Lung (tissue), 12 donors: ENCODE results near the gene FOXP1. TPM values are rescaled to one million over a fixed set of nuclear protein-coding genes. Genes with fewer than 3 reads are reported as not detected.

Experiments used
- ATAC-seq: fragments of 200-7000 bp; cut with Tn5 transposase; one replicate; pipeline ENCODE4 v1.9.1; 2020; ENCODE audit warnings: moderate number of reproducible peaks; ENCODE audit not compliant: insufficient read depth, low FRiP score
- DNase-seq, 3 donors: peaks; one replicate each; pipeline ENCODE4 v3.0.0-alpha.2; 2013 to 2017
- H3K27ac ChIP-seq, 2 donors: one replicate each; pipeline ENCODE4 v1.5.1; 2013; ENCODE audit warnings: mild to moderate bottlenecking in 2 of 2, moderate library complexity in 2 of 2, control low read depth in 1 of 2, inconsistent platforms in 1 of 2, low read depth in 1 of 2, low read length in 1 of 2
- H3K27me3 ChIP-seq, 3 donors: one replicate each; pipeline ENCODE4 v1.5.1; 2013; ENCODE audit warnings: low read length in 2 of 3; ENCODE audit not compliant: control insufficient read depth in 3 of 3, insufficient read depth in 3 of 3
- H3K36me3 ChIP-seq, 4 donors: one replicate each; pipeline ENCODE4 v1.5.1; 2013; ENCODE audit warnings: low read length in 4 of 4, mild to moderate bottlenecking in 1 of 4, moderate library complexity in 1 of 4; ENCODE audit not compliant: control insufficient read depth in 4 of 4, insufficient read depth in 4 of 4
- H3K4me1 ChIP-seq, 5 donors: one replicate each; pipeline ENCODE4 v1.5.1; 2013; ENCODE audit warnings: low read length in 5 of 5, mild to moderate bottlenecking in 2 of 5, moderate library complexity in 1 of 5; ENCODE audit not compliant: control insufficient read depth in 5 of 5, insufficient read depth in 5 of 5
- H3K4me3 ChIP-seq: one replicate; pipeline ENCODE4 v1.5.1; 2013; ENCODE audit warnings: mild to moderate bottlenecking, control low read depth, moderate library complexity
- H3K9ac ChIP-seq, 2 donors: one replicate each; pipeline ENCODE4 v1.5.1; 2013; ENCODE audit warnings: low read length in 2 of 2, control low read depth in 1 of 2; ENCODE audit not compliant: insufficient read depth in 1 of 2
- H3K9me3 ChIP-seq, 4 donors: one replicate each; pipeline ENCODE4 v1.5.1; 2013; ENCODE audit warnings: low read length in 3 of 4, mild to moderate bottlenecking in 1 of 4, moderate library complexity in 1 of 4; ENCODE audit not compliant: control insufficient read depth in 4 of 4, insufficient read depth in 3 of 4
- CTCF ChIP-seq: IDR thresholded peaks from 2 replicates; pipeline ENCODE4 v1.5.1; 2012; ENCODE audit warnings: mild to moderate bottlenecking; ENCODE audit errors: control extremely low read depth, extremely low read depth
- WGBS, 2 donors: extraction: QIAGEN DNeasy Blood & Tissue Kit; methylation state at CpG; one replicate each; pipeline ENCODE4 v1.1.7; 2013; 5-methylcytosine and 5-hydroxymethylcytosine counted together
- polyA plus RNA-seq, 2 donors: library from polyadenylated mRNA; stranded (reverse); fragments of 200-250 nt; gene quantifications; one replicate each; pipeline ENCODE4 v1.2.1, GENCODE V29; 2013
- total RNA-seq, 2 donors: library from RNA; depleted of rRNA in 1 of 2; stranded (reverse); fragments of >200 nt in 1 of 2; gene quantifications; one replicate each; pipeline ENCODE4 v1.2.1, GENCODE V29; 2014 to 2021
- donor health status: control.
- donor health status: control.
- donor health status: Bipolar disorder and iron deficiency.
- donor health status: healthy.
- donor health status: DM: yes; HTN: yes; CAD: no.

Gene FOXP1
- total and polyA plus RNA-seq, 4 donors: 13.8 to 287 (median 73.9) TPM

GRCh38 chr3:71244153-71244825, 339.2 kb downstream of the FOXP1 start:
- peaks cover 2 to 27% (median 12%) of the 10 kb centered on the region in 5 donors for H3K4me1 ChIP-seq
- no peak overlapping the region for H3K9ac ChIP-seq
- peaks cover 0 to 12% (median 0%) of the 10 kb centered on the region in 3 donors for H3K27me3 ChIP-seq
- DNase-seq: no peak
- TF ChIP-seq CTCF: no peak
- ATAC-seq: no peak
- H3K9me3 ChIP-seq: no peaks in the 10 kb centered on the region
- H3K4me3 ChIP-seq: no peak overlapping the region
- no peaks in the 10 kb centered on the region for H3K36me3 ChIP-seq
- WGBS, 2 donors: 64 to 70% methylated on average over 9 of the region's 9 CpGs
- peak overlapping the region in 1 of 2 donors; percentile 81 for H3K27ac ChIP-seq

GRCh38 chr3:71243229-71243628, 340.3 kb downstream of the FOXP1 start:
- Histone ChIP-seq H3K4me1 (peaks cover 2 to 28% (median 13%) of the 10 kb centered on the region in 5 donors), H3K9me3 (no peaks in the 10 kb centered on the region), H3K4me3 (no peak overlapping the region), H3K36me3 (no peaks in the 10 kb centered on the region), H3K27ac (peak overlapping the region in 1 of 2 donors; percentile 81), H3K27me3 (peaks cover 0 to 12% (median 0%) of the 10 kb centered on the region in 3 donors), H3K9ac (no peak overlapping the region)
- ATAC-seq: no peak
- WGBS, 2 donors: 69 to 90% methylated on average over 8 of the region's 8 CpGs
- no peak for TF ChIP-seq CTCF
- peak in 1 of 3 donors; percentile 44 for DNase-seq

GRCh38 chr3:71241981-71242560, 341.5 kb downstream of the FOXP1 start:
- no peak for ATAC-seq
- no peak overlapping the region for H3K4me3 ChIP-seq
- 87 to 88% methylated on average over 8 of the region's 8 CpGs for WGBS, 2 donors

More at GRCh38 chr3:71241981-71242560, 341.5 kb downstream of the FOXP1 start:
- H3K9ac ChIP-seq: no peak overlapping the region
- no peaks in the 10 kb centered on the region for H3K9me3 ChIP-seq
- peaks cover 0 to 12% (median 0%) of the 10 kb centered on the region in 3 donors for H3K27me3 ChIP-seq
- H3K36me3 ChIP-seq: no peaks in the 10 kb centered on the region
- peaks cover 2 to 36% (median 18%) of the 10 kb centered on the region in 5 donors for H3K4me1 ChIP-seq
- DNase-seq: no peak
- H3K27ac ChIP-seq: peak overlapping the region in 1 of 2 donors; percentile 26
- TF ChIP-seq CTCF: no peak
